Measurements from ENCODE around the gene ALKBH5.

DNA sequence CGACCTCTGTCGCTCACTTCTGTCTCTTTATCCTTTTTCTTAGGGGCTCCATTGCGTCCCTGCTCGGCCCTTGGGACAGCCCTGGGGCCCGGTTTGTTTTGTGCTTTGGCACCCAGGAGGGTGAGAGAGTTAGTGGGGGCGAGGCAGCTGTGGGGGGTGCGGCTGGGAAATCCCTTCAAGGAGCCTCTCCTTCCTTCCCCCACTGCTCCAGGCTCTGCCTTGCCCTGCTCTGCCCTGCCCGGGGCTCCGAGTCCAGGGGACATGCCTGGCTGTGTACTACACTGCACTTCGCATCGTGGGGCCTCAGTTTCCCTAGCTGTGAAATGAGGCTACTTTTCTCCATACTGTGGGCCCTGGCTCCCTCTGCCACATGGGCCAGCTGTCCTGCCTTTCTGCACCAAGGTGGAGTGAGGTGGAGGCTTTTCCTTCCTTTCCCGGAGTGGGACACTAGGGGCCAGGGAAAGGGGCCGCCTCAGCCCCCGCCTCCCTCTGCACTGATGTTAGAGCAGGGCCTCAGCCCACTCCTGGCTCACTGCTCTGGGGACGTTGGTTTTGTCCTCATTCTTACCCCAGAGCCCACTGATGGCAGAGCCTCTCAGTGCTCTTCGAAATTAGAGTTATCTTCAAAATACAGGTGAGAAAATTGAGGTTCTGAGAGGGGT, 42.8 kb downstream of the ALKBH5 start:
- TF ChIP-seq EZH2 (IDR thresholded peaks at IDR 0.05; ENCODE audit: insufficient read depth, poor library complexity, severe bottlenecking) (no peak), EZH2phosphoT487 (IDR thresholded peaks at IDR 0.05; ENCODE audit: insufficient read depth, low read depth) (no peak)

Data from GM23248 (cell line).